Endometrium (tissue), 2 donors: ENCODE results near the gene CD36.
A peak's percentile ranks its signal among the peaks of the same experiment; 100 is the strongest.

Source experiments
- FAIRE-seq: peaks from 2 replicates; lab custom pipeline; 2012; peaks lifted over from hg19 to GRCh38; lab: Jason Lieb, UNC
- donor health status: control.
- donor health status: control.

CD36 gene

DNA sequence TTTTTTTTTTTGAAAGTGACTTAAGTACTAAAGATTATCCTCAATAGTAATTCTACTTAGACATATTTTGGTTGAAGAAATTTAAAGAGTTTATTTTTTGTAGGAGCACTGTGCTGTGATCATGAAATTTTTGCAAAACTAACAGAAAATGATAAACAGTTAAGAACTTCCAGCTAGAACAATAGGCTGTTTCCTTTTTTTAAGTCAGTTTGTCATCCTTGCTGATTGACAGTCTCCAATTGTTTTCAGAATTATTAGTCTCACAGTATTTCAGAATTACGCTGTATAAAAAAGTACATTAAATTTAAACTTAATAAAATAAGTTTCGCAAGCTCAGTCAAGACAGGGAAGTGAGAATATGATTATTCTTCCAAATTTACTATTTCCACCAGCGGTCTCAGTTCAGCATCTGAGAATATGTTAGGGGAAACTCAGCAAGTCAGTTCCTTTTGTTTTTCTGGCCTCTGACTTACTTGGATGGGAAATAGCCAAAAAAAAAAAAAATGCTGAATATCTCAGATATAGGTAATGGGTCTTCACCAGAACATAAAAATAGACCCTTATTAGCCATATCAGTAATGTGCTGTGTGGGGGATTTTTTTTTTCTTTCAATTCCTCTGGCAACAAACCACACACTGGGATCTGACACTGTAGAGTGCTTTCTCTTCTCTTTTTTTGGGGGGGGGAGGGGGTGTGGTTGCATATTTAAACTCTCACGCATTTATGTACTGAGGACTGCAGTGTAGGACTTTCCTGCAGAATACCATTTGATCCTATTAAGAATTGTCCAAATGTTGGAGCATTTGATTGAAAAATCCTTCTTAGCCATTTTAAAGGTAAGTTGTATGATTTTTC is at the start of gene CD36:
TSS of gene CD36 (plus strand) at position 732 of the 855 bp plus-strand sequence. CDS start 8,099 bp downstream, outside the sequence.
- no peak for FAIRE-seq

DNA sequence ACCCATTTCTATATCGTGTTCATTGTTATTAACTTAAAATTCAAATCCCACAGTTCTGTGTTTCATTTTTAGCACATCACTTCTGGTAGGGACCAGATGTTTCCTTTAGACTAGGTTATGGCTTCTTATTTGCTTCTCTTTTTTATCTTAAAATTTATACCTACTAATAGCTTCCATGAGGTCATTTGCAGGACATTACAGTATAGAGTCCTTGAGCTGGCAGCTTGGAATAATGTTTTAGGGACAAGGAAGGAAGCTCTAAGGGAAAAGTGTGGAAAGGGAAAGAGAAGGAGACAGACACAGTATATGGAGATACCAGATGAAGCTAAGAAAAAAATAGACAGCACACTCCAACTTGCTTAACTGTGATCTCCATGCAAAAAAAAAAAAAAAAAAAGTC is 48.8 kb upstream of the CD36 start:
- no peak for FAIRE-seq

DNA sequence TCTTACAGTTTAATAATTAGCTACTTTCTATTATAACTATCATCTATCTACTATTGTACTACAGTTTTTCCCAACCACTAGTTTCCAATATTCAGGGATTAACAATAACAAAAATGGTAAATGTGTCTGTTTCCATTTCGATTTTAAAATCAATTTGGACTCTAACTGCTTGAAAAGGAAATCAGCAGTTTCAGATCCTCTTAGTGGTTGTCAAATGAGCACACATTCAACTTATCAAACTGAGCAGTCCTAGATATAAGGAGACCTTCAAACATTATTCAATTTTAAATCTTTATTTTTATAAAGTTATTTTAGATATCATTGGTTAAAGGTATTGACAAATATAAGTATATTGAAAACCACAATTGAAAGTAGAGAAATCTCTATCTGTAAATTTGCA is 46.8 kb upstream of the CD36 start:
- peak; percentile 23 for FAIRE-seq

DNA sequence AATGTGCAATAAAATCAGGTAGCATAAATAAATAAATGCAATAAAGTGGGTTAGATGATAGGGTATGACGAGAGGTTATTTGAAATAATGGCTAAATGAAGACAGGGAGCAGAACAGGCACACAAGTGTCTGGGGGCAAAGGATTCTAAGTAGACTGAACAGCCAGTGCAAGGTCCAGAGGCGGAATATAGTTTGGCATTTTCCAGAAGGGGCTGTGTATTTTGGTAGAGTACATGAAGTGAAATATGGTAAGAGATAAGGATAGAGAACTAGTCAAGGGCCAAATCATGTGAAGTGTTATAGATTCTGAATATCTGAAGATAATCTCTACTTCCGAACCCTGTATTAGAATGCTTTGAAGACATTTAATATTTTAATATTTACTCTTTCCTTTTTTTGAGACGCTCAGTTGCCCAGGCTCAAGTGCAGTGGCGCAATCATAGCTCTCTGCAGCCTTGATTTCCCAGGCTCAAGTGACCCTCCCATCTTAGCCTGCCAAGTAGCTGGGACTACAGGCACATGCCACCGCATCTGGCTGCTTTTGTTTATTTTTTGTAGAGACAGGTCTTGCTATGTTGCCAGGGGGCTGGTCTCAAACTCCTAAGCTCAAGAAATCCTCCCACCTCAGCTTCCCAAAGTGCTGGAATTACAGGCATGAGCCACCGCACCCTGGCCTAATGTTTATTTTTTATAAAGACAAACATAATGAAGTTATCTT is 44.4 kb upstream of the CD36 start:
- FAIRE-seq, result no peak

DNA sequence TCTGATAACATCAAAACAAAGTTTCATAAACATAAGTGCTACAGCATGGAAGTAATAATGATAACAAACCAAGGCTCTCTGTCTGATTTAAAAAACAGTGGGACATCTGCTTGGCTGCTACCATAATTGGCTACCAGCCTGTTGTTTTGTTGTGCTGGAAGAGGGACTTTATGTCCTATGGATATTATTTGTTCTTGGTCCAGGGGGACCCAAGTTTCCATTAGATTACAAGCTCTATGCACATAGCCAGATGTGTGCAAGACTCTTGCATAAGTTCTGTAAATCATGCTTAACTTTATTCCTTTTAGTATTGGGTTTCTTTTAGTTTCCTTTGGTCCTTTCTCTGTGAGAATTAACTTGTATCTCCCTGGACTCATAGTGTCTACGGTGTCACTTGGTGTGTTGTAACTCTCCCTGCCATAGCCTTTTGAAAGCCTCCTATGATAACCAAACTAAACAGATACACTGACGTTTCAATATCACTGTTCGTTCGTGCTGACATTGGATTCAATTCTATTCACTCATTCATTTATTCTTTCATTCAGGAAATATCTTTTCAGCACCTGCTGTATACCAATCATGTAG is 41.4 kb upstream of the CD36 start:
- peak; percentile 74 for FAIRE-seq

DNA sequence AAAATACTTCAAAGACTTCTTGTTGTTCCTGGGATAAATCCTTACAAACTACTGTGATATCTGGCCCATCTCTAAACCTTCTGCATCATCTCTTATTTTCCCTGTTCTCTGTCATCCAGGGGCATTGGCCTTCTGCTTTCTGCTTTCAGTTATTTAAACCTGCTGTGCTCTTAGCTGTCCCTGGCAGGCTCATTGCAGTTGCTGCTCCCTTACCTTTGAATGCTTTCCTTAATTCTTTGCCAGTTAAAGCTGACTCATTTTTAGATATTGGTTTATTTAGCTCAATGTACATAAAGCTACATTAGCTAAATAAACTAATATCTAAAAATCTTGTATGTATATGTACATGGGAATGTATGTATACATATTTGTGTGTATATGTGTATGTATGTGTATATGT is 40.6 kb upstream of the CD36 start:
- no peak for FAIRE-seq

DNA sequence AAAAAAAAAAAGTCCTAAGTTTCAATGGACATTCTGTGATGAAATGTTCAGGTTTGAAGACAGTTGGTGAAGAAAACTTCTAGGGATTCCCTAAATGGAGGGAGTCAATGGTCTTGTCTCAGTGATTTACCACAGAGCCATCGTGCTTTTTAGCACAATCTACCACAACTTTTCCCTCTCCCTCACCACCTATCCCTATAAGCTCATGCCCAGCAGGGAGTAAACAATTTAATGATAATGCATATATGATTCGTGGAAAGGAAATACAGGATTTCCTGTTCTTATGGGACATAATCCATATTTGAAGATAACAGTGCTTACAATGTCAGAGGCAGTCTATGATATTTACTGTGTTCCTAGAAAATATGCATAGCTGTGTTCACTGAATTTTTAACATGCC is 38.4 kb upstream of the CD36 start:
- no peak for FAIRE-seq

DNA sequence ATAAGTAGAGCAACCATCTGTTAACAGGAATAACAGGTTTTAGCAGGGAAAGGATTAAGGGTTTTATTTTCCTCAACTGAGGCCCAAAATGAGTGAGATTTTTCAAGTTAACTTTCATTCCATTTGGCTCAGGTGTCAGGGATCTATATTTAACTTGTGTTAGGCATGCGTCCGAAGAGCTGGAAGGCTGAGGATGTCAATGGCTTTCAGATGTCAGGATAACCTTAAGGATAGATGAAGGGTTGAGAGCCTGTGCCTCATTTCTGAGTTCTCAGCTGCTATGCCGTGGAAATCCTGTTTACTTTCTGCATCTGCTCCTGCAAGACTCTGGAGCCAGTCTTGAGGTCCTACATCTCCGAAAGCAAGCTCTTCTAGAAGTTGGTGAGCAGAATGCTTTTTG is 36.4 kb upstream of the CD36 start:
- FAIRE-seq, result no peak

DNA sequence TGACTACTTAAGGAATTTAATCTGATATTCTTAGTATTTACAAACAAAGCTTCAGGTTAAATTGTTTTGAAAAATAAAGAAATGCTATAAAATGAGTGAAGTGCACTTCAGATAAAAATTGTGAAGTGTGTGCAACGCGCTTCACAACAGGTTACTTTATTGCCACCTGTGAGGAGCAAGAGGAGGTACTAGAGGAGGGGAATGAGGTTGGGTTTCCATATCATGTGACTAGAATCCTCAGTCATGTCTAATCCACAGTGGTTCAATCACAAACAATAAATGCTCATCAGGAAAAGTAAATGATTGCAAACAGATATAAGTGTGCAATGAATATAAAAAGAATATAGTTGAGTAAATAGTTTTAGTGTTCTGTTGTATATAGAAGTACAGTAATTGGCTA is 34.5 kb upstream of the CD36 start:
- FAIRE-seq, result no peak

DNA sequence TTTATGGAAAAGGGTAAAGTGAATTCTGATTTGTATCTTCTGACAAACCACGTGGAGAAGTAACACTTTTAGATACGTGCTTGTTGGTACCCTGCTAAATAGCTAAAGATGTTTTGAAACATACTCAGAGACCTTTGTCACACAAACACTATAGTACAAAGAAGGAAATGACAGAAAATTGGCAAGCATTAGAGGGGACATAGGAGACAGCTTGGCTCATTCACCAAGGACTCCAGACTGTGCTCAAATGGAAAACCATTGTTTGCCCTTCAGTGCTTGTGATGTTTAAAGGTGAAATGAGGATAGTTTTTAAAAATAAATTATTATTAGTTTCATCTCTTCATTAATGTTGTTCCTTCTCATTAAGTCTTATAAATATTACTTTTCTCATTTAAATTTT is 34.0 kb upstream of the CD36 start:
- no peak for FAIRE-seq

DNA sequence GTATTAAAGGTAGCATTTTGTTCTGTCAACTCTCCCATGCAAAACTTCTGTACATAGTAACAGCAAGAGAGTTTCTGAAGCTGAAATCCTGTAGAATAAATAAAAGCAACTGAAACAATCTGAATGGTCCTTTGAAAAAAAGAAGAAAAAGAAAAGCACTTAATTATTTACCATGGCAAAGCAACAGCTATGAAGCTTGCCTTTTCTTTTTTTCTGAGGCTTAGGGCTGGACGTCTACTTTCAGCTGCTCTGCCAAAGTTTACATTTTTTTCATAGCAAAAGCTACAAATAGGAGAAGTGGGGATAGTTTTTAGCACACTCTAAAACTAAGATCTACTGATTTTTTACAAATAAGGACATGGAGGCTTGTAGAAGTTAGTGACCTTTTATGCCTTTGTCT is 31.3 kb upstream of the CD36 start:
- no peak for FAIRE-seq

DNA sequence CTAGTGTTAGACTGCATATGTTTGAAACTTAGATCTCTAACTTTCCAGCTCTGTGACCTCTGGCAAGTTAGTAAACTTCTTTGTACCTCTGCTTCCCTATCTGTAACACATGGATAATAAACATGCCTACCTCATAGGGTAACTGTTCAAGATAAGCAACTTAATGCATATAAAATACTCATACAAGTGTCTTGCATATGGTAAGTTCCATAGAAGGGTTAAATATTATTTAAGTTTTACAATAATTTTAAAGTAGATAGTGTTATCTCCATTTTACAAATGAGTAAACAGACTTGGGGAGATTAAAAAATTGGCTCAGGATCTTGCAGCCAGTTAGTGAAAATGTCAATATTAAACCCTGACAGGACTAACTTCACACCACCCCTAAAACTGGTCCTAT is 30.1 kb upstream of the CD36 start:
- FAIRE-seq, result no peak

DNA sequence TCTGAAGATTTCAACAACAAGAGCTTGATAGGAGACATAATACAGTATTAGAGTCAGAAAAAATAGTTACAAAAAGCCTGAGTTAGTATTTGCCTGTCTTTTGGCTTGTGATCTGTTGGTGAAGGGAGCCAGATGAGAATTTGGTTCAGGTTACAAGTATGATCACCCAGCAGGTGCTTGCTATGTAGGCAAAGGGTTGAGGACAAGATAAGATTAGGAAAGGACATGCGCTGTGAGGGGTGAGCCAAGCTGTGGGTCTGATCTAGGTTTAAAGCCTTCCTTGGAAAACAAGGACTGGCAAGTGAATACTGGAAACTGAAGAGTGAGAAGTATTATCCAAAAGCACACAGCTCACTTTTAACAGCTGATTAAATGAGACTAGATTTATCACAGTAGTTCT is 28.7 kb upstream of the CD36 start:
- FAIRE-seq, result no peak

DNA sequence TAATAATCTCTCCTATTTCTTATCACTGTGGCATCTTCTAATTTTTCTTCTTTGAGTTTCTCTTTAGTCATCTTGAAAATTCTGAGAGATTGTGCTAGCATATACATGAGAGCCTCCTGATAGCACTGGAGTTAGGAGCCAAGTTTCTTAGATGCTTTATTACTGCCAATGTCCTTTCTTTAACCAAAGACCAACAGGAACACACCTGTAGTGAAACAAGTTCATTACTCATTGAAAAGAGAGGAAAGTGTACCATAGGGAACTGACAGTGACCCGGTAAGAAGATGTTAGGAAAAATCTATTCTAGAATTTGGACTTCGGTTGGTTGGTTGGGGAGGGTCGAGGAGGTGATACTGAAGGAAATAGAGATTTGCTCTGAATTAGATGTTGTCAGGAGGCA is 27.1 kb upstream of the CD36 start:
- no peak for FAIRE-seq

DNA sequence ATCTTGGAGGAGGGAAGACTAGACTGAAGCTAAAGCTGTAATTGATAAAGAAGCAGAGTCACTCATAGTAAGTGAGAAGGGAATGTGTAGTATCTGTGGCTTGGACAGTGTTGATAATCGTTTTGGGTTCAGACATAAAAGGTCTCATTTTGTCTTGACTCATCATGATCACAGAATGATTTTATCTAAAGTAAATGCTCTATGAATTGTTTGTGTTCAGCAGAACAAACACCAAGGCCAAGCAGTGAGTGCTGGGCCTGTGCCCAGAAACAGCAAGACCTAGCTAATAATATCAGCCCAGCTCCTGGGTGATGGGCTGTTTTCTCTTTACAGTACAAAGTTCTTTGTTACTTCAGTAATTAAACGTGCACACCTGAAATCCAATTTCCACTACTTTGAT is 26.7 kb upstream of the CD36 start:
- FAIRE-seq, result peak; percentile 8

DNA sequence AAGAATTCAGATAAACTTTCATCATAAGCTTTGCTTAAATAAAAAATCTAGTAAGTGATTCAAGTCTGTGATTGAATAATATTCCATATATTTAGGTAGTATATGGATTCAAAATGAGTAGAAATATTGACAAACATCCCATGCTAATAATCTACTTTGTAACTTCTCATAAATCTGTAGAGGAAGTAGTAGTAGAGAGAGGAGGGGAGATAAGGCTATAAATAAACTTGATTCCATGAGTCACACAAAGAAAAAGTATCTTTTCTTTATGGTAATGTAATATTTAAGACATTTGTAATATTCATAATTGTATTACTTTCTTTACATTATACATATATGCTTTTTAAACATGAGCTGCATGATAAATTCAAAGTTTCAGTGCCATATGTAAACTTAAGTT is 25.6 kb upstream of the CD36 start:
- FAIRE-seq, result no peak

DNA sequence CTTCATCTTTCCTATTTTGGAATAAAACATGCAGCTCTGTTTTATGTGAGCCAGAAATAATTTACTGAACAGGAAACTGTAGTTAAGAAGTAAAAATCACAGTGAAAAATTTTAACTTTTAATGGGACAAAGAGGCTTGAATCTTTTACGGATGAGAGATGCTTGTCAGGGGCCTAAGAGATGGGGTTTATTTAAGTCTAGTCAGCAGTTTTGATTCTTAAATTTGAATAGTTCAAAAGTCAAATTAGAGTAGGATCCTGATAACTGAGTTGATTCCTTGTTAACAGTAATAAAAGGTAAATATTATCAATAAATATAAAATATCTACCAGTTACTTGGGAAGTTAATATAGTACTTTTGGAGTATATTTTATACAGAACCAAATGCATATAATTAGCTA is 24.9 kb upstream of the CD36 start:
- FAIRE-seq, result no peak

DNA sequence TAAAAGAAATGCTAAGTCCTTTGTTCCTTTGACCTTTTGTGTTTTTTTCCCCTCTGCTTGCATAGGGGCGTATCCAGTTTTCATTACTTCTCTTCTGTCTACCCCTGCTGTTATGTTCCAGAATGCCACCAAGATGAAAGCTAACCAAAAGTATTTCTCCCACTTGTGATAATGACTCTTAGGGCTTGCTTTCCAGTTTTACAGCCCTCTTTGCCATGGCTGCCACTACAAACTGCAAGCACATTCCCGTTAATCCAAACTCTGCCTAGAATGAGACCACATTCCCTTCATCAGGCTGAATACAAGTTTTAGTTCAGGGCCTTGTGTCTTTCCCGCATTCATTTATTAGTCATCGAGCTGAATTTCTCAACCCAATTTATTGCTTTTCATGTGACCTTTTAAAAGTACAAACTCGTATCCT is 23.6 kb upstream of the CD36 start:
- FAIRE-seq, result no peak

DNA sequence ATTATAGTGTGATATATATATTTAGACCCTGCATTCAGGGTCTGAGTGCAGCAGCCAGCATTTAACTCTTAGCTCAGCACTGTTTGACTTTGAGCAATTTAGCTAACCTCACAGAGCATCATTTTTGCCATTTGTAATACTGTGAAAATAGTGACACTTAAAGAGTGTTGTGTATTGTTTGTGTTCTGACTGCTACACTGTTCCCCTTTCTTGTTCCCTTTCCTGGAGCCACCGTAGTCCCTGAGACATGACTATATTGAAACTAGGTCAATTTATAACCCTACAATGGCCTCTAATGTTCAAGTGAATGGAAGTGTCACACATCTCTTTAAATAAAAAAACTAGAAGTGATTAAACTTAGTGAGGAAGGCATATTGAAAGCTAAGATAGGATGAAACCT is 20.3 kb upstream of the CD36 start:
- no peak for FAIRE-seq

DNA sequence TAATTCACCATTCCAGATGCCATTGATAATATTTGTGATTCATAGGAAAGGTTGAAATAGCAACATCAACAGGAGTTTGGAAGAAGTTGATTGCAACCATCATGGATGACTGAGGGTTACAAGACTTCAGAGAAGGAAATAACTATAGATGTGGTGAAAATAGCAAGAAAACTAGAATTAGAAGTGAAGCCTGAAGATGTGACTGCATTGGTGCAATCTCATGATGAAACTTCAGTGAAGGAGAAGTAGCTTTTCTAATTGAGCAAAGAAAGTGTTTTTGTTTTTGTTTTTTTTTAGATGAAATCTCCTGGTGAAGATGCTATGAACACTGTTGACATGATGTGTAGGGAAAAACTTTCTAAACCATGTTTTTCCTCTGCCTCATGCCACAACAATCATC is 18.7 kb upstream of the CD36 start:
- FAIRE-seq, result no peak

DNA sequence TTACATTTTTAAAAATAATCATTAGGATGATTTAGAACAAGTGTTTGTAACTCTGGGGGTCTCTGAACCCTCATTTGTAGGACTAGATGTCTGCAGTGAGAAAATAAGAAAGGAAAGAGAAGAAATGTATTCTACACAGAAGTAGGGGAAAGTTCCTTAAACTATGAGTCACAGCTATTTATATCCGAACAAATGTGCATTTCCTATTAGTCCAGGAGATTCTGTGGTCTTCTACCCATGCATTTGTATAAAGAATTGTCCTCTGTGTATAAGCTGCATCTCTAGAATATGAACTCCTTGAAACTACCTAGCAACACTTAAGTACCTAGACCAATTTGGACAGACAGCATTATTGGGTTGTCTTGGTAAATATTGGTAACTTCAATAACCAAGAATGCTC is 15.9 kb upstream of the CD36 start:
- FAIRE-seq, result no peak

DNA sequence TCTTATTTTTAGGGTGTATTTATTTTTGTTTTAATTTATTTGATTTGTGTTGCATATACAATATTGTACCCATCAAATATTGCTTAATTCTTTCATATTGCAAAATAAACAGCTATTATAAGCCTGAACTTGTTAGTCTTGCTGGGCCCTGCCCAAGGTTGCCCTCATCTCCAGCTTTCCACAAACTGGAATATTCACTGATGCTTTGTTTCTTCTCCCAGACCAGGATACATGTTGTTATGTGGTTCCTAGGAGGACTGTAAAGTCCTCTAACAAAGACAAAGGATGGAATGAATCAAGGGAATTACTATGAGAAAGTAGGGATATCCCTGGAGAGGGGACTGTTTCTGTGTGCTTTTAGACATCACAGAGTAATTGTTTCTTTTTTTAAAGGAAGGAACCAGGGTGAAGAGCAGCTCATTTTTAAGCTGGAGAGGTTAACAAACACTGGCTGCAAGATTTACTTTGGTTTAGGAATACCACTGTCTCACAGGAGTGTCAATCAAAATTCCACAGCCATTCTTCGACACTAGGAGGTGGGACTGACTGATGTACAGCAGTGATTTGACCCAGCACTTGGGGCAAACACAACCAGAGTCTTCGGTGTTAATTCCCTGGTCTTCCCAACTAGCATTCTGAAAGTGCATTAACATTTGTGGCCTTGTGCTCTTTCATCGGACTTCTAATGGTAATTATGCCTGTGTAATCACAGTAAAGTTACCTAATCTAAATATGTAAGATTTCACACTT is 14.8 kb upstream of the CD36 start:
- no peak for FAIRE-seq

DNA sequence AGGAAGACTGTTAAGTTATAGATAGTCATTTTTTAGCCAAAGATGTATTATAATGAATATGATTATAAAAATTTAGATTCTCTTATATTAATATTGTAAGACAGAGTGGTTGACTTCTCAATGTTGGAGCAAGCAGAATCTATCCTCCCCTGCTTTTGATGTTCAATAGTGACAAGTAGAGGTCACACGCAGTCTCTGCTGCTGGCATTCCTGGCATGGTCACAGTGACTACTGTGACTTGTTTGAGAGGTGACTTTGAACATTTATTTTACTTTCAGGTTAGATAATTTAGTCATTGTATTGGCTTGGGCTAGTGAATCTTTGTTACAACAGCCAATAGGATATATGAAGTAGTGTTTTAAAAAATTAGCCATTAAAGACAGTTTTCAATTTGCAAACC is 13.7 kb upstream of the CD36 start:
- no peak for FAIRE-seq
